Omental fat pad (tissue), 4 donors: ENCODE results near the gene ZBTB26. TPM values are rescaled to one million over a fixed set of nuclear protein-coding genes. Genes with fewer than 3 reads are reported as not detected.

Experiments
- ATAC-seq: fragments of 150-250 bp; one replicate; pipeline ENCODE4 v1.9.1; 2016; ENCODE audit warnings: mild to moderate bottlenecking, moderate library complexity; ENCODE audit not compliant: low FRiP score
- DNase-seq: peaks from one replicate; pipeline ENCODE4 v3.0.0-alpha.2; 2019; ENCODE audit warnings: low spot score
- CTCF ChIP-seq, 3 donors: fragments of 450-650 bp; IDR thresholded peaks; one replicate each; pipeline ENCODE4 v1.5.1; 2016 to 2017; ENCODE audit warnings: antibody characterized with exemption in 3 of 3, mild to moderate bottlenecking in 3 of 3, moderate library complexity in 2 of 3
- total RNA-seq, 4 donors: library from RNA; depleted of rRNA; stranded (reverse); fragments of >200 nt; gene quantifications; one replicate each; pipeline ENCODE4 v1.1.0, GENCODE V29; 2016

The ZBTB26 gene
- total RNA-seq, 4 donors from 2014 or later: 3.1 to 7.3 (median 3.6) TPM

GRCh38 chr9:122941582-122942234 is 10.4 kb upstream of the ZBTB26 start:
- DNase-seq (no peak), ATAC-seq (no peak)
- TF ChIP-seq CTCF (IDR thresholded peaks at IDR 0.05): no peak

DNA sequence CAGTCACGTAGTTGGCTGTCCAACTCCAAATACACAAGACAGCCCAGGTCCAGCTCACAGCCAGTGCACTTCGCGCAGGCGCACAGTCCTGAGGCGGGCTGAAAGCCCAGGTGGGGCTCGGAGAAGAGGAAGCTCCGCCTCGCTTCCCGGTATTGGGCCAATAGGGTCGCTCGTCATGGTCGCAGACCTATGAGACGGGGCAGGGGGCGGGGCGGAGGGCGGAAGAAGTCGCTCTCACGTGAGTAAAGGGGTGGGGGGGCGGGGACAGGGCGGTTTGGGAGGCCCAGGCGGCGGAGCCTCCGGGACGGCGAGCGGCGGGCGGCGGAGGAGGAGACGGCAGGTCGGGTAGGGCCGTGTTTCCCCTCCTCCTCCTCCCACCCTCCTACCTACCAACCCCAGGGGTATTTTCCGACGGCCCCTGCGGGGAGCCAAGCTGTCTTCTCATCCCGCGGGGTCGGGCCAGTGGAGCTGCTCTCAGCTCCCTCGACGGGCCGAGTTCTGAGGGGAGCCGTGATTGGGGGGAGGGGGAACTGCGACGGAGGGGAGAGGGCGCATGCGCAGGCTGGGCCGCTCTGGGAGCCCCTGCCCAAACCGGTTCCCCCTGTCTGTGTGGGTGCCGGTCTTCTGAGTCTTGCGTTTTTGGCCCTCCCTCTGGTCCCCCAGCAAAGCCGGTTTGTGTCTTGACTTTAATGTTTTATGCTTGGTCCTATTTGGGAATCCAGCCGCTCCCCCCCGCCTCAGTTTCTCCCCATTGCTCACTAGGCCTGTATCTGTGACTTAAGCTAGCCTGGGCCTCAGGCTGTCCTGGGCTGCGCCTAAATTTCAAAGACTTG is 9.7 kb upstream of the ZBTB26 start, which contains the start of gene RABGAP1:
TSS of gene RABGAP1 (plus strand) at position 272 of the 833 bp plus-strand sequence. CDS start 16,040 bp downstream, outside the sequence.
- ATAC-seq (peak; percentile 99), DNase-seq (peak; percentile 97)
- TF ChIP-seq CTCF (IDR thresholded peaks at IDR 0.05): no peak

GRCh38 chr9:122940454-122940748 is 9.1 kb upstream of the ZBTB26 start:
- no peak for DNase-seq
- no peak for ATAC-seq
- TF ChIP-seq CTCF (IDR thresholded peaks at IDR 0.05): no peak

DNA sequence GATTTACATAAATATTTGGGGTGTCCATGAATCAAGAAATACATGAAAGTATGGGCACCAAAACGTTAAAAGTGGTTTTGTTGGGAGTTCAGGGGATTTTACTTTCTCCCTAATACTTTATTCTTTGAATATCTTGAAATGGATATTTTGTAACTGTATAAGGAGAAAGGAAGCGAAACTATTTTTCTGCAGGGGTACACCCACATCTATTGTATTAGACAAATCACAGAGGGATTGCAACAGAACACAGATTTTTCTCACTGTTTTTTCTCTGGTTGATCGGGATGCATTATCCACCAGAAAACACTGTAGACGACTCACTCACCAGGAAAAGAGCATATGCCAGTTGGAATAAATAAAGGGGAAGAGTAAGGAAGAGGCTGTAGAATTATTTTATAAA is 8.3 kb upstream of the ZBTB26 start:
- ATAC-seq (no peak), DNase-seq (no peak)
- TF ChIP-seq CTCF (IDR thresholded peaks at IDR 0.05): no peak

DNA sequence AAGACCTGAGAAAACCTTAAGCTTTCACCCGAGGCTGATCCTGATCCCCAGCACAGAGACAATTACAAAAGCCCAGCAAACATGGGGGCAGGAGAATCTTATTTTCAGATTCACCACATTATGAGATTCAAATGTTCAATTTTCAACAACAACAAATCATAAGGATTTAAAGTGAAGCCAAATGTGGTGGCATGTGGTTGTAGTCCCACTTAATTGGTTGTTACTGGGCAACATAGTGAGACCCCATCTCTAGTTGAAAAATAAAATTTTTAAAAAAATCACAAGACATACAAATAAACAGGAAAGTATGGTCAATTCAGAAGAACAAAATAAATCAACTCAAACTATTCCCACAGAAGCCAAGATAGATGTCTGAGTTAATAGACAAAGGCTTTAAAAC is 5.6 kb upstream of the ZBTB26 start:
- DNase-seq (no peak), ATAC-seq (no peak)
- TF ChIP-seq CTCF (IDR thresholded peaks at IDR 0.05): no peak

DNA sequence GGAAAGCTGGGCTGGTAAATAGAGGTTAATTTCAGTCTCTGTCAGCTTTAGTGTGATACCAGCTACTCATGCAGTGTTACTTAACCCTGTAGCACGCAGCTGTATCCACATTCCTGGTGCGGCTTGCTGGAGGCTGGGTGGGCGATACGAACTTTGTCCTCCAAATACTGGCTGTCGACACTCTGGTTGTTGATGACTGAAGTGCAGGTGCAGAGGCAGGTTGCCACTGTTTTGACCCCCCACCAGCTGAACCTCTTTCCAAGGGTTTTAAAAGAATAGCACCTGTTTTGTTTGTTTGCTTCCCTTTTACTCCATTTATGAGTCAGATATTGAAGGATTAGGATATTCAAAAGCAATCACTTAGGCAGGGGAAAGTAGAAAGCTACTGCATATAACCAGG is 5.2 kb upstream of the ZBTB26 start:
- no peak for ATAC-seq
- TF ChIP-seq CTCF (IDR thresholded peaks at IDR 0.05): no peak
- DNase-seq: no peak
